ENCODE data around the gene ARHGDIA.
A peak's percentile ranks its signal among the peaks of the same experiment; 100 is the strongest.

The ARHGDIA gene

GRCh38 chr17:81885454-81885853, 14.3 kb upstream of the ARHGDIA start:
- H3K9me3 Mint-ChIP-seq: no peaks in the 10 kb centered on the region
- no peak for TF ChIP-seq CTCF (IDR thresholded peaks at IDR 0.05)
- H3K4me3 Mint-ChIP-seq: no peak overlapping the region
- peaks cover 19% of the 10 kb centered on the region for H3K4me1 Mint-ChIP-seq
- H3K27me3 Mint-ChIP-seq (ENCODE audit: low read depth, poor library complexity): no peaks in the 10 kb centered on the region
- peak overlapping the region; percentile 42 for H3K27ac Mint-ChIP-seq
- DNase-seq: no peak
- peaks cover 67% of the 10 kb centered on the region for H3K36me3 Mint-ChIP-seq (ENCODE audit: low read depth)

- H3K36me3 Mint-ChIP-seq (ENCODE audit: low read depth): peaks cover 71% of the 10 kb centered on the region
- H3K4me1 Mint-ChIP-seq: peaks cover 14% of the 10 kb centered on the region
- no peak overlapping the region for H3K4me3 Mint-ChIP-seq
- no peak for DNase-seq
- no peak for TF ChIP-seq CTCF (IDR thresholded peaks at IDR 0.05)
- H3K27me3 Mint-ChIP-seq (ENCODE audit: low read depth, poor library complexity): no peaks in the 10 kb centered on the region
- no peaks in the 10 kb centered on the region for H3K9me3 Mint-ChIP-seq
- peak overlapping the region; percentile 68 for H3K27ac Mint-ChIP-seq
These were observed 13.8 kb upstream of the ARHGDIA start for GRCh38 chr17:81884968-81885367.

- TF ChIP-seq CTCF (IDR thresholded peaks at IDR 0.05): no peak
- Mint-ChIP-seq H3K36me3 (ENCODE audit: low read depth) (peaks cover 74% of the 10 kb centered on the region), H3K4me1 (peaks cover 10% of the 10 kb centered on the region), H3K27me3 (ENCODE audit: low read depth, poor library complexity) (no peaks in the 10 kb centered on the region), H3K9me3 (no peaks in the 10 kb centered on the region), H3K27ac (peak overlapping the region; percentile 68), H3K4me3 (no peak overlapping the region)
- no peak for DNase-seq
These were observed 13.4 kb upstream of the ARHGDIA start for GRCh38 chr17:81884520-81884919.

- no peaks in the 10 kb centered on the region for H3K4me1 Mint-ChIP-seq
- H3K27me3 Mint-ChIP-seq (ENCODE audit: low read depth, poor library complexity): no peaks in the 10 kb centered on the region
- no peaks in the 10 kb centered on the region for H3K9me3 Mint-ChIP-seq
- H3K27ac Mint-ChIP-seq: peak overlapping the region; percentile 74
- H3K4me3 Mint-ChIP-seq: no peak overlapping the region
- peaks cover 53% of the 10 kb centered on the region for H3K36me3 Mint-ChIP-seq (ENCODE audit: low read depth)
- TF ChIP-seq CTCF (IDR thresholded peaks at IDR 0.05): no peak
- DNase-seq: no peak
These were observed 8.0 kb upstream of the ARHGDIA start for GRCh38 chr17:81879121-81879520.

- Mint-ChIP-seq H3K27me3 (ENCODE audit: low read depth, poor library complexity) (no peaks in the 10 kb centered on the region), H3K4me3 (no peak overlapping the region), H3K4me1 (peaks cover under 1% of the 10 kb centered on the region)
These were observed 7.2 kb upstream of the ARHGDIA start for GRCh38 chr17:81878294-81878693.

More at GRCh38 chr17:81878294-81878693, 7.2 kb upstream of the ARHGDIA start:
- Mint-ChIP-seq H3K27ac (no peak overlapping the region), H3K9me3 (no peaks in the 10 kb centered on the region), H3K36me3 (ENCODE audit: low read depth) (peaks cover 49% of the 10 kb centered on the region)
- no peak for DNase-seq
- TF ChIP-seq CTCF (IDR thresholded peaks at IDR 0.05): no peak

Data from nephron progenitor cell (in vitro differentiated cells).